Testis (tissue), 3 donors: Measurements from ENCODE around the gene DIAPH3. TPM values are rescaled to one million over a fixed set of nuclear protein-coding genes. Genes with fewer than 3 reads are reported as not detected.

ENCODE experiments used
- DNase-seq: peaks from one replicate; pipeline ENCODE4 v3.0.0-alpha.2; 2019
- H3K27ac ChIP-seq, 2 donors: fragments of 200-600 bp; sonication (generic); one replicate each; pipeline ENCODE4 v1.5.1; 2019
- H3K27me3 ChIP-seq: fragments of 200-600 bp; sonication (generic); one replicate; pipeline ENCODE4 v1.5.1; 2019
- H3K36me3 ChIP-seq: fragments of 200-600 bp; sonication (generic); one replicate; pipeline ENCODE4 v1.5.1; 2017; ENCODE audit warnings: low read depth; ENCODE audit errors: missing control alignments
- H3K4me1 ChIP-seq: fragments of 200-600 bp; sonication (generic); one replicate; pipeline ENCODE4 v1.5.1; 2019
- H3K4me3 ChIP-seq, 2 donors: fragments of 200-600 bp; sonication (generic); one replicate each; pipeline ENCODE4 v1.5.1; 2017 to 2019
- H3K9me3 ChIP-seq: fragments of 200-600 bp; sonication (generic); one replicate; pipeline ENCODE4 v1.5.1; 2017
- CTCF ChIP-seq, 3 experiments: fragments of 450-650 bp in 2 of 3; fragments of 200-600 bp in 1 of 3; sonication (generic) in 1 of 3; IDR thresholded peaks; one replicate each; pipeline ENCODE4 v1.5.1; 2016 to 2019; ENCODE audit warnings: antibody characterized with exemption in 3 of 3, mild to moderate bottlenecking in 2 of 3, moderate library complexity in 1 of 3
- POLR2A ChIP-seq: fragments of 450-650 bp; IDR thresholded peaks from one replicate; pipeline ENCODE4 v1.6.1; 2017; ENCODE audit warnings: antibody characterized with exemption, mild to moderate bottlenecking, moderate library complexity
- WGBS, 2 donors: methylation state at CpG; one replicate each; pipeline ENCODE4 v1.1.5; 2018; 5-methylcytosine and 5-hydroxymethylcytosine counted together
- intact Hi-C: fragments of 100-400 bp; cut with DNase I; formaldehyde crosslinking; loops from one replicate; pipeline ENCODE4 v1.15.1; 2023; ENCODE audit warnings: low total_unique reads
- polyA plus RNA-seq: library from polyadenylated mRNA; stranded (reverse); fragments of 350-450 nt; fragmentation: Illumina TruSeq; extraction: RNeasy Lipid Tissue Mini Kit (QIAGEN cat#74804); gene quantifications from one replicate; pipeline ENCODE4 v1.2.3, GENCODE V29; 2014; ENCODE audit warnings: low read depth, low replicate concordance; ENCODE audit not compliant: insufficient read depth
- total RNA-seq, 2 donors: library from RNA; depleted of rRNA; stranded (reverse); fragments of >200 nt; gene quantifications; one replicate each; pipeline ENCODE4 v1.2.3, GENCODE V29; 2016

The DIAPH3 gene
- total and polyA plus RNA-seq, 3 donors from 2014 or later = 12.5 to 30.3 (median 18.7) TPM

DNA sequence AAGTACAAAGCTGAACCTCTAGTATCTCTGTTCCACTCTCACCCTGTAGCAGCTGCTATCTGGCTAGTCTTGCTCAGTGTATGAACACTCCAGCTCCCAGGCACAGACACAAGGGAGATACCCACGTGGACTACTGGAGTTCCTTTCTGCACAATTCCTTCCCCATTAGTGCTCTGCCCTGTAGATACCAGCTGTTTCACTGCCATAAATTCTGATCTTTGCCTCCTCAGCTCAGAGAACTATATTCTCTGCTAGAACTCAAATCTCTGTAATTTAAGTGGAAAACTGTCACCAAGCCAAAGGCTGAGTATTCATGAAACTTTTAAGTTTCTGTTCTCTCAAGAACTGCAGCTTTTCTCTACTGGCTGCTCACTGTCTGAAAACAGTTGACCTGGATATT, 273.7 kb downstream of the DIAPH3 start:
- Histone ChIP-seq H3K4me1 (no peaks in the 10 kb centered on the region), H3K36me3 (no peaks in the 10 kb centered on the region), H3K9me3 (no peaks in the 10 kb centered on the region), H3K4me3 (no peak overlapping the region), H3K27ac (no peak overlapping the region), H3K27me3 (no peaks in the 10 kb centered on the region)
- WGBS, 2 donors = 26 to 40% methylated on average over 1 of the region's 1 CpG
- TF ChIP-seq CTCF (IDR thresholded peaks at IDR 0.05) = no peak
- no peak for TF ChIP-seq POLR2A
- no peak for DNase-seq
- intact Hi-C loops = no loop called here

DNA sequence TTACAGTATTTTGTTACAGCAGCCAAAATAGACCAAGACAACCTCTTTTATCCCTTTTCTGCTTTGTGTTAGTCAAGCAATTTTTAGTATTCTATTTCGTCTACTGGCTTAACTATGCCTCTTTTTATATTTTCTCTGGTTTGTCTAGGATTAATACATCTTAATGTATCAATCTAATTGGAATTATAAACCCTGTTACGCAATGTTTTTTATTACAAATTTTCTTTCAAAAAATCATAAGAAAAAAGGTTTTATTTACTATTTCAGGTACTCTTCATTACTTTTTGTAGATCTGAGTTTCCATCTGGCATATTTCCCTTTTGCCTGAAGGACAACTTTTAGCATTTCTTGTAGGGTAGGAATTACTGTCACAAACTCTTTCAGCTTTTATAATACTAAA, 275.3 kb downstream of the DIAPH3 start:
- H3K36me3 ChIP-seq = no peaks in the 10 kb centered on the region
- no peaks in the 10 kb centered on the region for H3K9me3 ChIP-seq
- WGBS, 2 donors = 97% methylated on average over 2 of the region's 2 CpGs
- no peak overlapping the region for H3K4me3 ChIP-seq
- no peak for DNase-seq
- TF ChIP-seq CTCF (IDR thresholded peaks at IDR 0.05) = no peak
- no peak for TF ChIP-seq POLR2A
- no peak overlapping the region for H3K27ac ChIP-seq
- no peaks in the 10 kb centered on the region for H3K27me3 ChIP-seq
- no peaks in the 10 kb centered on the region for H3K4me1 ChIP-seq
- intact Hi-C loops = no loop called here

- no peaks in the 10 kb centered on the region for H3K27me3 ChIP-seq
- 79 to 83% methylated on average over 3 of the region's 3 CpGs for WGBS, 2 donors
- H3K4me3 ChIP-seq = no peak overlapping the region
- intact Hi-C loops = no loop called here
- no peaks in the 10 kb centered on the region for H3K36me3 ChIP-seq
- no peaks in the 10 kb centered on the region for H3K4me1 ChIP-seq
- no peak overlapping the region for H3K27ac ChIP-seq
- TF ChIP-seq POLR2A = no peak
- TF ChIP-seq CTCF (IDR thresholded peaks at IDR 0.05) = no peak
- no peaks in the 10 kb centered on the region for H3K9me3 ChIP-seq
- DNase-seq = no peak
These were observed 278.7 kb downstream of the DIAPH3 start for GRCh38 chr13:59885076-59885475.

DNA sequence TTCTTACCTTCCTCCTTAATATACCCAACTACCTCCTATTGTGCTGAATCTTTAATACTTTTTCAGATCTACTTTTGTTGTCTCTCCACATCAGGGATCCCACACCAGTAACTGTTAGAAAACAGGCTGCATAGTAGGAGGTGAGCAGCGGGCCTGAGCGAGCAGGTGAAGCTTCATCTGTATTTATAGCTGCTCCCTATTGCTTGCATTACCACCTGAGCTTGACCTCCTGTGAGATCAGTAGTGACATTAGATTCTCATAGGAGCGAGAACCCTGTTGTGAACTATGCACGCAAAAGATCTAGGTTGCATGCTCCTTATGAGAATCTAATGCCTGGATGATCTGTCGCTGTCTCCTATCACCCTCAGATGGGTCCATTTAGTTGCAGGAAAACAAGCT, 279.8 kb downstream of the DIAPH3 start:
- no peak overlapping the region for H3K4me3 ChIP-seq
- TF ChIP-seq POLR2A = no peak
- TF ChIP-seq CTCF (IDR thresholded peaks at IDR 0.05) = no peak

GRCh38 chr13:59880468-59880867, 283.3 kb downstream of the DIAPH3 start:
- Histone ChIP-seq H3K9me3 (no peaks in the 10 kb centered on the region), H3K4me1 (no peaks in the 10 kb centered on the region), H3K36me3 (no peaks in the 10 kb centered on the region), H3K27me3 (no peaks in the 10 kb centered on the region), H3K27ac (no peak overlapping the region), H3K4me3 (no peak overlapping the region)
- no peak for DNase-seq
- intact Hi-C loops = no loop called here
- TF ChIP-seq CTCF (IDR thresholded peaks at IDR 0.05) (no peak), POLR2A (no peak)
- WGBS, 2 donors = 68 to 83% methylated on average over 1 of the region's 1 CpG

More for the DNA sequence above, 279.8 kb downstream of the DIAPH3 start:
- no peak overlapping the region for H3K27ac ChIP-seq
- H3K9me3 ChIP-seq = no peaks in the 10 kb centered on the region
- WGBS, 2 donors = 95 to 96% methylated on average over 5 of the region's 5 CpGs
- intact Hi-C loops = no loop called here
- no peaks in the 10 kb centered on the region for H3K27me3 ChIP-seq
- H3K4me1 ChIP-seq = no peaks in the 10 kb centered on the region
- DNase-seq = no peak
- H3K36me3 ChIP-seq = no peaks in the 10 kb centered on the region
